Ovary (tissue), 9 donors: ENCODE measurements around the gene BST2. TPM values are rescaled to one million over a fixed set of nuclear protein-coding genes. Genes with fewer than 3 reads are reported as not detected.

ENCODE experiments used
- DNase-seq, 5 donors: peaks; one replicate each; pipeline ENCODE4 v3.0.0-alpha.2; 2019 to 2020
- H3K27ac ChIP-seq, 2 donors: fragments of 200-600 bp; one replicate each; pipeline versions ENCODE4 v1.5.1 to v1.8.0; 2019 to 2022
- H3K27me3 ChIP-seq: fragments of 200-600 bp; one replicate; pipeline ENCODE4 v1.8.0; 2022
- H3K36me3 ChIP-seq: fragments of 200-600 bp; sonication (generic); one replicate; pipeline ENCODE4 v1.5.1; 2019
- H3K4me1 ChIP-seq: one replicate; pipeline ENCODE4 v1.8.1; 2013; ENCODE audit warnings: mild to moderate bottlenecking, moderate library complexity; ENCODE audit not compliant: insufficient read depth
- H3K4me3 ChIP-seq: fragments of 200-600 bp; sonication (generic); one replicate; pipeline ENCODE4 v1.5.1; 2017
- H3K9me3 ChIP-seq, 2 donors: fragments of 200-600 bp in 1 of 2; sonication (generic) in 1 of 2; one replicate each; pipeline versions ENCODE4 v1.5.1 to v1.8.1; 2013 to 2019; ENCODE audit warnings: mild to moderate bottlenecking in 1 of 2, moderate library complexity in 1 of 2
- CTCF ChIP-seq, 3 donors: fragments of 450-650 bp in 2 of 3; fragments of 200-600 bp in 1 of 3; IDR thresholded peaks; one replicate each; pipeline versions ENCODE4 v1.5.1 to v1.8.0; 2016 to 2022; ENCODE audit warnings: antibody characterized with exemption in 3 of 3, mild to moderate bottlenecking in 1 of 3
- EP300 ChIP-seq: sonication (generic); formaldehyde crosslinking; IDR thresholded peaks from one replicate; pipeline ENCODE4 v1.6.1; 2017; ENCODE audit warnings: antibody characterized with exemption
- POLR2A ChIP-seq: fragments of 450-650 bp; IDR thresholded peaks from one replicate; pipeline ENCODE4 v1.6.1; 2017; ENCODE audit warnings: antibody characterized with exemption, mild to moderate bottlenecking, moderate library complexity
- WGBS, 3 donors: extraction: QIAGEN DNeasy Blood & Tissue Kit in 1 of 3; methylation state at CpG; one replicate each; pipeline versions ENCODE4 v1.1.5 to v1.1.7; 2013 to 2017; 5-methylcytosine and 5-hydroxymethylcytosine counted together
- intact Hi-C, 4 donors: fragments of 100-400 bp; cut with DNase I; formaldehyde crosslinking; loops; one replicate each; pipeline versions ENCODE4 v1.11.0 to v1.15.1; 2022 to 2023
- polyA plus RNA-seq, 2 donors: library from polyadenylated mRNA; stranded (reverse); fragments of 200-250 nt in 1 of 2; fragments of 350-450 nt in 1 of 2; fragmentation: Illumina TruSeq in 1 of 2; extraction: RNeasy Lipid Tissue Mini Kit (QIAGEN cat#74804) in 1 of 2; gene quantifications; one replicate each; pipeline ENCODE4 v1.2.3, GENCODE V29; 2013 to 2014
- total RNA-seq, 7 donors: library from RNA; depleted of rRNA in 2 of 7; stranded (reverse); fragments of >200 nt in 2 of 7; fragmentation: NEBNext Ultra II Directional in 3 of 7; extraction: Animal tissue kit (Norgen Biotek cat#: 25700) in 3 of 7; gene quantifications; one replicate each; pipeline versions ENCODE4 v1.1.0 to v1.2.4, GENCODE V29; 2016 to 2023
- donor health status: DM: no; HTN: no; CAD: no; lungs with moderate emphysema.
- donor health status: DM: no; HTN: no; CAD: no.
- donor health status: Bipolar disorder and iron deficiency.
- donor health status: DM: yes; HTN: yes; CAD: no.
- donor health status: DM: no; HTN: no; CAD: no.
- donor health status: DM: yes; HTN: yes; CAD: no.

Gene BST2
- total and polyA plus RNA-seq, 9 donors, result 207 to 760 (median 557) TPM

GRCh38 chr19:17358395-17358794 lies 47.0 kb downstream of the BST2 start:
- 80 to 88% (median 84%) methylated on average over 7 of the region's 7 CpGs for WGBS, 3 donors
- no peak for DNase-seq
- intact Hi-C loops, result no loop called here
- TF ChIP-seq EP300, result no peak
- no peak for TF ChIP-seq POLR2A
- TF ChIP-seq CTCF (IDR thresholded peaks at IDR 0.05), result no peak
- H3K4me1 ChIP-seq, result no peaks in the 10 kb centered on the region
- H3K27me3 ChIP-seq, result no peaks in the 10 kb centered on the region
- no peaks in the 10 kb centered on the region for H3K36me3 ChIP-seq
- H3K9me3 ChIP-seq, result no peaks in the 10 kb centered on the region
- H3K27ac ChIP-seq, result no peak overlapping the region
- H3K4me3 ChIP-seq, result no peak overlapping the region

GRCh38 chr19:17357724-17358123 lies 47.7 kb downstream of the BST2 start:
- no peaks in the 10 kb centered on the region for H3K36me3 ChIP-seq
- no peaks in the 10 kb centered on the region for H3K27me3 ChIP-seq
- TF ChIP-seq CTCF (IDR thresholded peaks at IDR 0.05) (no peak), POLR2A (no peak), EP300 (no peak)
- DNase-seq, result no peak
- no peak overlapping the region for H3K4me3 ChIP-seq
- H3K9me3 ChIP-seq, result no peaks in the 10 kb centered on the region
- H3K4me1 ChIP-seq, result no peaks in the 10 kb centered on the region
- intact Hi-C loops, result no loop called here
- WGBS, 3 donors, result 82 to 84% (median 84%) methylated on average over 11 of the region's 11 CpGs
- no peak overlapping the region for H3K27ac ChIP-seq

- Histone ChIP-seq H3K36me3 (no peaks in the 10 kb centered on the region), H3K4me3 (no peak overlapping the region), H3K27ac (no peak overlapping the region), H3K4me1 (no peaks in the 10 kb centered on the region), H3K27me3 (no peaks in the 10 kb centered on the region), H3K9me3 (no peaks in the 10 kb centered on the region)
- TF ChIP-seq POLR2A, result no peak
- TF ChIP-seq EP300, result no peak
- TF ChIP-seq CTCF (IDR thresholded peaks at IDR 0.05), result no peak
- WGBS, 3 donors, result 87 to 94% (median 90%) methylated on average over 7 of the region's 7 CpGs
- intact Hi-C loops, result no loop called here
- no peak for DNase-seq
Measured at GRCh38 chr19:17357078-17357666, 48.3 kb downstream of the BST2 start.

- no peaks in the 10 kb centered on the region for H3K36me3 ChIP-seq
- 82 to 85% (median 83%) methylated on average over 8 of the region's 8 CpGs for WGBS, 3 donors
- H3K9me3 ChIP-seq, result no peaks in the 10 kb centered on the region
- TF ChIP-seq CTCF (IDR thresholded peaks at IDR 0.05) (no peak), POLR2A (no peak), EP300 (no peak)
- no peak overlapping the region for H3K27ac ChIP-seq
- intact Hi-C loops, result no loop called here
- no peaks in the 10 kb centered on the region for H3K4me1 ChIP-seq
- H3K4me3 ChIP-seq, result no peak overlapping the region
- no peak for DNase-seq
- no peaks in the 10 kb centered on the region for H3K27me3 ChIP-seq
Measured at GRCh38 chr19:17353386-17353785, 52.0 kb downstream of the BST2 start.

Other genes starting within 250 kb of the BST2 start
- 10 to 100 TPM; 23.8 to 42.1 (median 30.9) TPM for gene USE1, start 190.3 kb downstream of the BST2 start, total RNA-seq
- 10 to 100 TPM; 15.8 to 50.3 TPM for gene USE1, start 190.3 kb downstream of the BST2 start, polyA plus RNA-seq
- gene OCEL1, start 179.4 kb downstream of the BST2 start, total RNA-seq, result 10 to 100 TPM in 6 of 7 donors, 1 to 10 TPM in 1; 6.4 to 39.8 (median 20.3) TPM
- 10 to 100 TPM; 16.7 to 18.6 TPM for gene OCEL1, start 179.4 kb downstream of the BST2 start, polyA plus RNA-seq
- 10 to 100 TPM; 21.5 to 46.4 (median 28.4) TPM for gene NR2F6, start 159.7 kb downstream of the BST2 start, total RNA-seq
- 10 to 100 TPM in 1 of 2 donors, 1 to 10 TPM in 1; 3.7 to 10.5 TPM for gene NR2F6, start 159.7 kb downstream of the BST2 start, polyA plus RNA-seq
- 1 to 10 TPM; 1.5 to 7.0 (median 2.0) TPM for gene USHBP1, start 140.9 kb downstream of the BST2 start, total RNA-seq
- gene USHBP1, start 140.9 kb downstream of the BST2 start, polyA plus RNA-seq, result 1 to 10 TPM; 1.1 to 8.9 TPM
- gene BABAM1, start 138.2 kb downstream of the BST2 start, total RNA-seq, result 10 to 100 TPM; 37.4 to 74.8 (median 57.8) TPM
- gene BABAM1, start 138.2 kb downstream of the BST2 start, polyA plus RNA-seq, result 10 to 100 TPM; 62.6 to 99.1 TPM
- 1 to 10 TPM in 4 of 7 donors, under 1 TPM in 3; 0.23 to 1.6 (median 1.4) TPM for gene ANKLE1, start 123.7 kb downstream of the BST2 start, total RNA-seq
- gene ANKLE1, start 123.7 kb downstream of the BST2 start, polyA plus RNA-seq, result under 1 TPM; 0.12 to 0.65 TPM
- 10 to 100 TPM; 12.4 to 25.1 (median 19.1) TPM for gene ABHD8, start 102.2 kb downstream of the BST2 start, total RNA-seq
- gene ABHD8, start 102.2 kb downstream of the BST2 start, polyA plus RNA-seq, result 10 to 100 TPM in 1 of 2 donors, under 1 TPM in 1; 0.55 to 15.3 TPM
- 10 to 100 TPM; 39.5 to 93.4 (median 53.4) TPM for gene MRPL34, start 99.8 kb downstream of the BST2 start, total RNA-seq
- gene MRPL34, start 99.8 kb downstream of the BST2 start, polyA plus RNA-seq, result 10 to 100 TPM; 62.7 to 93.0 TPM
- 10 to 100 TPM in 6 of 7 donors, 1 to 10 TPM in 1; 6.3 to 29.3 (median 18.6) TPM for gene DDA1, start 96.1 kb downstream of the BST2 start, total RNA-seq
- 10 to 100 TPM; 29.1 to 32.6 TPM for gene DDA1, start 96.1 kb downstream of the BST2 start, polyA plus RNA-seq
- gene ANO8, start 70.8 kb downstream of the BST2 start, total RNA-seq, result 1 to 10 TPM; 2.0 to 8.9 (median 4.0) TPM
- gene ANO8, start 70.8 kb downstream of the BST2 start, polyA plus RNA-seq, result 1 to 10 TPM; 2.1 to 3.7 TPM
- 10 to 100 TPM; 11.4 to 22.9 (median 18.2) TPM for gene GTPBP3, start 68.1 kb downstream of the BST2 start, total RNA-seq
- gene GTPBP3, start 68.1 kb downstream of the BST2 start, polyA plus RNA-seq, result 10 to 100 TPM in 1 of 2 donors, 1 to 10 TPM in 1; 4.5 to 11.6 TPM
- gene PLVAP, start 28.3 kb downstream of the BST2 start, total RNA-seq, result 10 to 100 TPM in 2 of 7 donors, 1 to 10 TPM in 5; 2.0 to 22.7 (median 8.3) TPM
- 10 to 100 TPM in 1 of 2 donors, 1 to 10 TPM in 1; 2.7 to 15.0 TPM for gene PLVAP, start 28.3 kb downstream of the BST2 start, polyA plus RNA-seq
- gene CCDC194, start 11.4 kb downstream of the BST2 start, total RNA-seq, result 10 to 100 TPM in 1 of 7 donors, 1 to 10 TPM in 5, under 1 TPM in 1; 0.69 to 13.6 (median 6.1) TPM
- 1 to 10 TPM; 1.2 to 1.8 TPM for gene CCDC194, start 11.4 kb downstream of the BST2 start, polyA plus RNA-seq
- gene MVB12A, start 14.4 kb upstream of the BST2 start, total RNA-seq, result 10 to 100 TPM; 54.4 to 90.4 (median 81.4) TPM
- 10 to 100 TPM in 1 of 2 donors, 1 to 10 TPM in 1; 7.6 to 77.8 TPM for gene MVB12A, start 14.4 kb upstream of the BST2 start, polyA plus RNA-seq
- 10 to 100 TPM in 2 of 7 donors, 1 to 10 TPM in 5; 1.4 to 14.1 (median 7.5) TPM for gene TMEM221, start 43.0 kb upstream of the BST2 start, total RNA-seq
- gene TMEM221, start 43.0 kb upstream of the BST2 start, polyA plus RNA-seq, result 1 to 10 TPM; 2.5 to 3.2 TPM
- not detected for gene NXNL1, start 55.3 kb upstream of the BST2 start, total RNA-seq
- under 1 TPM in 1 of 2 donors, not detected in 1; 0.11 TPM for gene NXNL1, start 55.3 kb upstream of the BST2 start, polyA plus RNA-seq
- gene SLC27A1, start 64.9 kb upstream of the BST2 start, total RNA-seq, result 10 to 100 TPM; 27.3 to 43.1 (median 37.8) TPM
- gene SLC27A1, start 64.9 kb upstream of the BST2 start, polyA plus RNA-seq, result 10 to 100 TPM in 1 of 2 donors, 1 to 10 TPM in 1; 4.6 to 42.3 TPM
- 10 to 100 TPM; 43.9 to 93.0 (median 73.9) TPM for gene PGLS, start 106.0 kb upstream of the BST2 start, total RNA-seq
- gene PGLS, start 106.0 kb upstream of the BST2 start, polyA plus RNA-seq, result 10 to 100 TPM; 11.0 to 72.3 TPM
- gene COLGALT1, start 150.0 kb upstream of the BST2 start, total RNA-seq, result 10 to 100 TPM; 30.4 to 75.2 (median 45.2) TPM
- 10 to 100 TPM; 31.4 to 72.6 TPM for gene COLGALT1, start 150.0 kb upstream of the BST2 start, polyA plus RNA-seq